Caco-2 (cell line): ENCODE results near the gene SLC25A20. TPM values are rescaled to one million over a fixed set of nuclear protein-coding genes. Genes with fewer than 3 reads are reported as not detected.

ENCODE experiments used
- Bru-seq: library from RNA; stranded (reverse); fragments of 400-500 nt; gene quantifications from one replicate; lab custom pipeline; 2021; lab: Mats Ljungman, UMichigan
- BruChase-seq, 2 experiments: library from RNA; stranded (reverse); fragments of 400-500 nt; gene quantifications; one replicate each; lab custom pipeline; 2021; lab: Mats Ljungman, UMichigan
- BruUV-seq: library from RNA; stranded (reverse); fragments of 400-500 nt; replicated peaks from 2 replicates; lab custom pipeline; 2021; lab: Mats Ljungman, UMichigan
- CTCF ChIA-PET: fragments of 300-600 bp; sonication (Branson Sonifier 250); formaldehyde crosslinking; loops from one replicate; lab custom pipeline; 2022; ENCODE audit warnings: antibody characterized with exemption; lab: Charles Lee
- POLR2A ChIA-PET: fragments of 300-600 bp; sonication (Branson Sonifier 250); formaldehyde crosslinking; loops from one replicate; lab custom pipeline; 2022; ENCODE audit warnings: antibody characterized with exemption; lab: Charles Lee
- DNase-seq, 2 experiments: peaks; one replicate each; pipeline versions ENCODE4 v3.0.0 to v3.0.0-alpha.2; 2020 to 2022
- H3K27me3 ChIP-seq: replicated peaks from 2 replicates; pipeline ENCODE4 v1.6.0; 2011; ENCODE audit warnings: low read length; ENCODE audit not compliant: control insufficient read depth, insufficient read depth
- H3K36me3 ChIP-seq: 2 replicates; pipeline ENCODE4 v1.5.1; 2011; ENCODE audit warnings: low read length; ENCODE audit not compliant: control insufficient read depth, insufficient read depth
- H3K4me1 ChIP-seq: fragments of 250-450 bp; sonication (Bioruptor Pico); 2 replicates; pipeline ENCODE4 v1.5.1; 2020; ENCODE audit warnings: mild to moderate bottlenecking
- H3K4me3 ChIP-seq: 2 replicates; pipeline ENCODE4 v1.5.1; 2011; ENCODE audit warnings: low read depth, mild to moderate bottlenecking, control low read depth, low read length
- H3K9me3 ChIP-seq: fragments of 250-450 bp; sonication (Bioruptor Pico); 2 replicates; pipeline ENCODE4 v1.5.1; 2020; ENCODE audit warnings: mild to moderate bottlenecking, moderate library complexity
- H3K27ac Mint-ChIP-seq: one replicate; pipeline ENCODE4 v1.8.0; 2022; ENCODE audit warnings: mixed read lengths; ENCODE audit not compliant: unreplicated experiment
- H3K27me3 Mint-ChIP-seq: one replicate; pipeline ENCODE4 v1.8.0; 2022; ENCODE audit warnings: mixed read lengths; ENCODE audit not compliant: insufficient read depth, unreplicated experiment
- H3K36me3 Mint-ChIP-seq: one replicate; pipeline ENCODE4 v1.8.0; 2022; ENCODE audit warnings: mild to moderate bottlenecking, mixed read lengths; ENCODE audit not compliant: insufficient read depth, unreplicated experiment
- H3K4me1 Mint-ChIP-seq: one replicate; pipeline ENCODE4 v1.8.0; 2022; ENCODE audit warnings: low read depth, mixed read lengths; ENCODE audit not compliant: unreplicated experiment
- H3K4me3 Mint-ChIP-seq: one replicate; pipeline ENCODE4 v1.8.0; 2022; ENCODE audit warnings: mild to moderate bottlenecking, moderate library complexity, mixed read lengths; ENCODE audit not compliant: unreplicated experiment
- H3K9me3 Mint-ChIP-seq: one replicate; pipeline ENCODE4 v1.8.0; 2022; ENCODE audit warnings: mixed read lengths; ENCODE audit not compliant: unreplicated experiment
- CTCF ChIP-seq, 2 experiments: fragments of 200-600 bp in 1 of 2; IDR thresholded peaks; 1 replicate in 1 of 2; 2 replicates in 1 of 2; pipeline versions ENCODE4 v1.5.1 to v1.8.0; 2011 to 2022; ENCODE audit warnings: antibody characterized with exemption in 1 of 2, control low read depth in 1 of 2, inconsistent platforms in 1 of 2, low read depth in 1 of 2, low read length in 1 of 2, mild to moderate bottlenecking in 1 of 2, moderate library complexity in 1 of 2; ENCODE audit not compliant: insufficient read depth in 1 of 2, severe bottlenecking in 1 of 2, unreplicated experiment in 1 of 2
- intact Hi-C: fragments of 100-400 bp; cut with micrococcal nuclease; formaldehyde crosslinking; loops from one replicate; pipeline ENCODE4 v1.10.0; 2022; ENCODE audit not compliant: unreplicated experiment
- long read RNA-seq: library from polyadenylated mRNA; stranded (forward); transcript quantifications from one replicate; pipeline ENCODE4 v2.0.0, GENCODE V29; 2022
- total RNA-seq: library from RNA; stranded (reverse); gene quantifications from 2 replicates; pipeline ENCODE4 v1.2.3, GENCODE V29; 2022

Gene SLC25A20
- total RNA-seq (17.0 and 19.3 TPM in 2 replicates), Bru-seq, nascent RNA (percentile 45 among the genes with signal in this experiment), BruChase-seq, experiment 1, labeled RNA remaining after a 2-hour chase (percentile 50 among the genes with signal in this experiment), BruChase-seq, experiment 2, labeled RNA remaining after a 6-hour chase (percentile 61 among the genes with signal in this experiment)
- long read RNA-seq, transcript SLC25A20-201 (9 exons, 1,879 nt): major isoform, 71 of 82 reads
- long read RNA-seq, partial matches to known transcripts: 4 of 82 reads
- long read RNA-seq, other reads (novel, unspliced or antisense): 7 of 82 reads

GRCh38 chr3:48898383-48899234 lies at the start of gene SLC25A20:
Gene SLC25A20 (minus strand): TSS chr3:48898882. CDS start chr3:48898794, 88 bp downstream.
- Mint-ChIP-seq H3K36me3 (no peaks in the 10 kb centered on the region), H3K27me3 (no peaks in the 10 kb centered on the region), H3K9me3 (no peaks in the 10 kb centered on the region), H3K4me3 (peak within 1 kb of the TSS; percentile 92), H3K27ac (peak within 1 kb of the TSS; percentile 46), H3K4me1 (peaks cover 24% of the 10 kb centered on the region)
- peak within 1 kb of the TSS; percentile 66 for H3K4me3 ChIP-seq
- no peaks in the 10 kb centered on the region for H3K9me3 ChIP-seq
- H3K27me3 ChIP-seq: no peaks in the 10 kb centered on the region
- ChIA-PET CTCF (interaction anchor here (0.6 to 1.3 kb wide), 2 partner anchors 104 to 181 kb away, joined by 3 to 5 read pairs; no protein-coding TSS in a partner anchor), POLR2A (interaction anchor here (1.6 kb wide), 1 partner anchor 21 kb away, joined by 3 read pairs; no protein-coding TSS in a partner anchor)
- intact Hi-C loops: loop anchor here (1.0 to 2.0 kb wide), 2 partner anchors 20 to 51 kb away; partner anchors contain the start of genes ARIH2 and PRKAR2A
- no TSS peak for BruUV-seq
- H3K4me1 ChIP-seq: peaks cover 17% of the 10 kb centered on the region
- no peak for TF ChIP-seq CTCF (IDR thresholded peaks at IDR 0.05; ENCODE audit: insufficient read depth in 1 of 2, low read depth in 1 of 2, low read length in 1 of 2, severe bottlenecking in 1 of 2, unreplicated experiment in 1 of 2)
- DNase-seq: peak; percentile 91 to 95
- H3K36me3 ChIP-seq: no peaks in the 10 kb centered on the region

DNA sequence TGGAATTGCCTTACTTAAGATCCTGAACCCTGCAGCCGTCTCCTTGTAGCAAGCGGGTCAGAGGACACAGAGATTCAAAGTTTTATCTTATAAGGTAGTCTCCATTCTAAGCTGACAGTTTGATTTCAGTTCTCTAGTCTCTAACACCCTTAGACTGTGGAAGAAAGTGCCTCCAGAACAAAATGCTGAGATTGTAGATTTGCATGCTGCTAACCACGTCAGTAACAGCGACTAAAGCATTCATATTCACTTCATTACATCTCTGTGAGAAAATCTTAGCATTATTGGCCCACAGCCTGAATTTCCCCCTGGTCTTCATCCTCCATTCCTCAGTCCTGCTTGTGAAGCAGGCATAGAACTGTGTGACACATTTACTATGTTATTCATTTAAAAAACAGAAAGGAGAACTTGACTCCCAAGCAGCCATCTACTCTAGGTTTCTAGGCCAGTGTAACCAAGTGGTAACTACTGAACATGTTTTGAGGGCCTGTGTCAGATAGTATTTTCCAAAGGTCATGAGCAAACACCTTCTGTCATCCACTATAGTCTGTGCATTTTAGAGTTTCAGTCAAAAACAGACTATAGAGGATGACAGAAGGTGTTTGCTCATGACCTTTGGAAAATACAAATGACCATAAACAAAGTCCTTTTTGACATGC lies 47.3 kb upstream of the SLC25A20 start:
- BruUV-seq: no TSS peak

More for the DNA sequence above, 47.3 kb upstream of the SLC25A20 start:
- Mint-ChIP-seq H3K4me3 (no peak overlapping the region), H3K9me3 (no peaks in the 10 kb centered on the region), H3K27me3 (no peaks in the 10 kb centered on the region), H3K36me3 (peaks cover 10% of the 10 kb centered on the region), H3K27ac (no peak overlapping the region), H3K4me1 (no peaks in the 10 kb centered on the region)
- ChIA-PET POLR2A (no interaction called here), CTCF (no interaction called here)
- no peaks in the 10 kb centered on the region for H3K9me3 ChIP-seq
- H3K4me1 ChIP-seq: no peaks in the 10 kb centered on the region
- intact Hi-C loops: no loop called here
- H3K36me3 ChIP-seq: no peaks in the 10 kb centered on the region
- no peak for TF ChIP-seq CTCF (IDR thresholded peaks at IDR 0.05; ENCODE audit: insufficient read depth in 1 of 2, low read depth in 1 of 2, low read length in 1 of 2, severe bottlenecking in 1 of 2, unreplicated experiment in 1 of 2)
- no peak overlapping the region for H3K4me3 ChIP-seq
- DNase-seq: no peak
- H3K27me3 ChIP-seq: no peaks in the 10 kb centered on the region
